Effector CD4-positive, alpha-beta T cell (primary cell): ENCODE measurements around the gene SYTL3.
"Not testable (repeated sequence)": the region's sequence is repeated elsewhere in the genome, so short reads cannot be mapped to it uniquely, and the experiment has no call there.

Source experiments
- DNase-seq: peaks from one replicate; pipeline ENCODE4 v3.0.0-alpha.2; 2020

The SYTL3 gene

GRCh38 chr6:158662954-158663624, 13.2 kb downstream of the SYTL3 start:
- no peak for DNase-seq

- no peak for DNase-seq
These were observed 13.8 kb downstream of the SYTL3 start for GRCh38 chr6:158663625-158664165.

- DNase-seq: no peak
These were observed 15.5 kb downstream of the SYTL3 start for GRCh38 chr6:158665332-158665731.

- DNase-seq: no peak
These were observed 16.9 kb downstream of the SYTL3 start for GRCh38 chr6:158666628-158667359.

- no peak for DNase-seq
These were observed 17.6 kb downstream of the SYTL3 start for GRCh38 chr6:158667360-158667981.

GRCh38 chr6:158668707-158669103, 18.9 kb downstream of the SYTL3 start:
- DNase-seq: no peak

- DNase-seq: no peak
These were observed 19.5 kb downstream of the SYTL3 start for GRCh38 chr6:158669145-158670035.

GRCh38 chr6:158672119-158672518, 22.3 kb downstream of the SYTL3 start:
- DNase-seq: not testable (repeated sequence)

GRCh38 chr6:158672726-158673125, 22.9 kb downstream of the SYTL3 start:
- no peak for DNase-seq

- DNase-seq: no peak
These were observed 24.7 kb downstream of the SYTL3 start for GRCh38 chr6:158674342-158675131.

- not testable (repeated sequence) for DNase-seq
These were observed 27.2 kb downstream of the SYTL3 start for GRCh38 chr6:158677094-158677493.

- DNase-seq: no peak
These were observed 28.2 kb downstream of the SYTL3 start for GRCh38 chr6:158677906-158678578.

- no peak for DNase-seq
These were observed 30.2 kb downstream of the SYTL3 start for GRCh38 chr6:158680015-158680414.

- DNase-seq: no peak
These were observed 30.6 kb downstream of the SYTL3 start for GRCh38 chr6:158680481-158680880.

GRCh38 chr6:158684311-158684710, 34.5 kb downstream of the SYTL3 start:
- DNase-seq: no peak

- DNase-seq: no peak
These were observed 35.0 kb downstream of the SYTL3 start for GRCh38 chr6:158684745-158685324.

GRCh38 chr6:158686311-158686710, 36.5 kb downstream of the SYTL3 start:
- no peak for DNase-seq

- peak; percentile 46 for DNase-seq
These were observed 37.0 kb downstream of the SYTL3 start for GRCh38 chr6:158686791-158687381.

GRCh38 chr6:158687506-158687905, 37.7 kb downstream of the SYTL3 start:
- no peak for DNase-seq

- DNase-seq: no peak
These were observed 39.0 kb downstream of the SYTL3 start for GRCh38 chr6:158688860-158689259.
